ENCODE data around the gene ATP8A2.

Gene ATP8A2

GRCh38 chr13:25890671-25891212, 519.0 kb downstream of the ATP8A2 start:
- Histone ChIP-seq H3K4me3 (ENCODE audit: low read length) (no peak overlapping the region), H4K20me1 (ENCODE audit: insufficient read depth, low read length) (no peaks in the 10 kb centered on the region), H3K36me3 (replicated peaks; ENCODE audit: insufficient read depth, low read length) (no peaks in the 10 kb centered on the region), H2AFZ (ENCODE audit: low read length) (no peak overlapping the region), H3K27ac (ENCODE audit: low read length) (no peak overlapping the region), H3K9me3 (replicated peaks; ENCODE audit: insufficient read depth, low read length) (no peaks in the 10 kb centered on the region), H3K9ac (ENCODE audit: low read length) (no peak overlapping the region), H3K4me2 (ENCODE audit: low read depth, low read length) (no peak overlapping the region), H3K4me1 (ENCODE audit: low read length) (no peaks in the 10 kb centered on the region), H3F3A (ENCODE audit: insufficient read depth, low read length) (no peaks in the 10 kb centered on the region), H3K79me2 (ENCODE audit: low read length) (no peaks in the 10 kb centered on the region), H3K27me3 (replicated peaks; ENCODE audit: insufficient read depth, low read length) (no peaks in the 10 kb centered on the region), H3K9me2 (replicated peaks; ENCODE audit: insufficient read depth, low read length) (no peaks in the 10 kb centered on the region)
- no peak for DNase-seq
- no peak for TF ChIP-seq EZH2phosphoT487 (IDR thresholded peaks at IDR 0.05; ENCODE audit: low read length)
- no peak for TF ChIP-seq CTCF (IDR thresholded peaks at IDR 0.05; ENCODE audit: low read length)
- no peak for TF ChIP-seq EZH2 (optimal IDR thresholded peaks at IDR 0.05; ENCODE audit: low read depth, low read length)

- Histone ChIP-seq H3K79me2 (ENCODE audit: low read length) (no peaks in the 10 kb centered on the region), H3K4me3 (ENCODE audit: low read length) (no peak overlapping the region), H3K4me2 (ENCODE audit: low read depth, low read length) (no peak overlapping the region), H3K9me2 (replicated peaks; ENCODE audit: insufficient read depth, low read length) (no peaks in the 10 kb centered on the region), H3K4me1 (ENCODE audit: low read length) (peaks cover 9% of the 10 kb centered on the region), H3K9me3 (replicated peaks; ENCODE audit: insufficient read depth, low read length) (no peaks in the 10 kb centered on the region), H3K27me3 (replicated peaks; ENCODE audit: insufficient read depth, low read length) (no peaks in the 10 kb centered on the region), H3K27ac (ENCODE audit: low read length) (no peak overlapping the region), H4K20me1 (ENCODE audit: insufficient read depth, low read length) (no peaks in the 10 kb centered on the region), H3K9ac (ENCODE audit: low read length) (no peak overlapping the region), H2AFZ (ENCODE audit: low read length) (no peak overlapping the region), H3K36me3 (replicated peaks; ENCODE audit: insufficient read depth, low read length) (no peaks in the 10 kb centered on the region), H3F3A (ENCODE audit: insufficient read depth, low read length) (0 out of 2 replicates have a peak, but pooled peaks cover 3% of the 10 kb centered on the region)
- DNase-seq, result no peak
- TF ChIP-seq EZH2 (optimal IDR thresholded peaks at IDR 0.05; ENCODE audit: low read depth, low read length) (no peak), EZH2phosphoT487 (IDR thresholded peaks at IDR 0.05; ENCODE audit: low read length) (no peak), CTCF (IDR thresholded peaks at IDR 0.05; ENCODE audit: low read length) (no peak)
Measured at GRCh38 chr13:25898991-25899390, 527.2 kb downstream of the ATP8A2 start.

GRCh38 chr13:25899464-25899863, 527.7 kb downstream of the ATP8A2 start:
- Histone ChIP-seq H3K9ac (ENCODE audit: low read length) (no peak overlapping the region), H3K36me3 (replicated peaks; ENCODE audit: insufficient read depth, low read length) (no peaks in the 10 kb centered on the region), H3K4me1 (ENCODE audit: low read length) (peaks cover 9% of the 10 kb centered on the region), H3K9me2 (replicated peaks; ENCODE audit: insufficient read depth, low read length) (no peaks in the 10 kb centered on the region), H3K4me3 (ENCODE audit: low read length) (no peak overlapping the region), H3K27ac (ENCODE audit: low read length) (no peak overlapping the region), H3K79me2 (ENCODE audit: low read length) (no peaks in the 10 kb centered on the region), H2AFZ (ENCODE audit: low read length) (no peak overlapping the region), H3K4me2 (ENCODE audit: low read depth, low read length) (no peak overlapping the region), H4K20me1 (ENCODE audit: insufficient read depth, low read length) (no peaks in the 10 kb centered on the region), H3K9me3 (replicated peaks; ENCODE audit: insufficient read depth, low read length) (no peaks in the 10 kb centered on the region), H3F3A (ENCODE audit: insufficient read depth, low read length) (0 out of 2 replicates have a peak, but pooled peaks cover 3% of the 10 kb centered on the region), H3K27me3 (replicated peaks; ENCODE audit: insufficient read depth, low read length) (no peaks in the 10 kb centered on the region)
- no peak for DNase-seq
- TF ChIP-seq CTCF (IDR thresholded peaks at IDR 0.05; ENCODE audit: low read length) (no peak), EZH2 (optimal IDR thresholded peaks at IDR 0.05; ENCODE audit: low read depth, low read length) (no peak), EZH2phosphoT487 (IDR thresholded peaks at IDR 0.05; ENCODE audit: low read length) (no peak)

Data from MM.1S (cell line).